VCaP (cell line): ENCODE data around the gene EDC4.

Source experiments
- H3K27ac ChIP-seq: fragments of 450-650 bp; 2 replicates; pipeline ENCODE4 v1.5.1; 2017
- TF ChIP-seq, protein P1 (sequence below): fragments of 450-650 bp; conservative IDR thresholded peaks from 2 replicates; pipeline ENCODE4 v1.5.1; 2017; ENCODE audit warnings: mild to moderate bottlenecking, moderate library complexity

EDC4 gene

DNA sequence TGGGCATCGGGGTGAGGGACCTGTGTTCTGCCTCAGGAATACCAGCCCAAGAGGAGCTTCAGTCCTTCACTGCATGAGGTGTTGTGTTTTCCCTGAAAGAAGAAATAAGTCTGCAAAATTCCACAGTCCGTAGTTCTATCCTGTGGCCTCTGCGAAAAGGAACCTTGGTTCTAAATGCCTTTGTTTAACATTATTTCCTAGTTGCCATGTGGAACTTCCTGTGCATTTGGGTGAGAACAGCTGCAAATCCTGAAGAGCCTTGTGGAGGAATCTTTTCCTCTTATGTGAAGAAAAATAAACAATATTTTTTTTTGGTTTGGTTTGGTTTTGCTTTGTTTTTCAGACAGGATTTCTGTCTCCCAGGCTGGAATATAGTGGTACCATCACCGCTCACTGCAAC, 30.0 kb downstream of the EDC4 start:
- no peak overlapping the region for H3K27ac ChIP-seq
- TF ChIP-seq, protein P1, sequence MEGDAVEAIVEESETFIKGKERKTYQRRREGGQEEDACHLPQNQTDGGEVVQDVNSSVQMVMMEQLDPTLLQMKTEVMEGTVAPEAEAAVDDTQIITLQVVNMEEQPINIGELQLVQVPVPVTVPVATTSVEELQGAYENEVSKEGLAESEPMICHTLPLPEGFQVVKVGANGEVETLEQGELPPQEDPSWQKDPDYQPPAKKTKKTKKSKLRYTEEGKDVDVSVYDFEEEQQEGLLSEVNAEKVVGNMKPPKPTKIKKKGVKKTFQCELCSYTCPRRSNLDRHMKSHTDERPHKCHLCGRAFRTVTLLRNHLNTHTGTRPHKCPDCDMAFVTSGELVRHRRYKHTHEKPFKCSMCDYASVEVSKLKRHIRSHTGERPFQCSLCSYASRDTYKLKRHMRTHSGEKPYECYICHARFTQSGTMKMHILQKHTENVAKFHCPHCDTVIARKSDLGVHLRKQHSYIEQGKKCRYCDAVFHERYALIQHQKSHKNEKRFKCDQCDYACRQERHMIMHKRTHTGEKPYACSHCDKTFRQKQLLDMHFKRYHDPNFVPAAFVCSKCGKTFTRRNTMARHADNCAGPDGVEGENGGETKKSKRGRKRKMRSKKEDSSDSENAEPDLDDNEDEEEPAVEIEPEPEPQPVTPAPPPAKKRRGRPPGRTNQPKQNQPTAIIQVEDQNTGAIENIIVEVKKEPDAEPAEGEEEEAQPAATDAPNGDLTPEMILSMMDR, result no peak

DNA sequence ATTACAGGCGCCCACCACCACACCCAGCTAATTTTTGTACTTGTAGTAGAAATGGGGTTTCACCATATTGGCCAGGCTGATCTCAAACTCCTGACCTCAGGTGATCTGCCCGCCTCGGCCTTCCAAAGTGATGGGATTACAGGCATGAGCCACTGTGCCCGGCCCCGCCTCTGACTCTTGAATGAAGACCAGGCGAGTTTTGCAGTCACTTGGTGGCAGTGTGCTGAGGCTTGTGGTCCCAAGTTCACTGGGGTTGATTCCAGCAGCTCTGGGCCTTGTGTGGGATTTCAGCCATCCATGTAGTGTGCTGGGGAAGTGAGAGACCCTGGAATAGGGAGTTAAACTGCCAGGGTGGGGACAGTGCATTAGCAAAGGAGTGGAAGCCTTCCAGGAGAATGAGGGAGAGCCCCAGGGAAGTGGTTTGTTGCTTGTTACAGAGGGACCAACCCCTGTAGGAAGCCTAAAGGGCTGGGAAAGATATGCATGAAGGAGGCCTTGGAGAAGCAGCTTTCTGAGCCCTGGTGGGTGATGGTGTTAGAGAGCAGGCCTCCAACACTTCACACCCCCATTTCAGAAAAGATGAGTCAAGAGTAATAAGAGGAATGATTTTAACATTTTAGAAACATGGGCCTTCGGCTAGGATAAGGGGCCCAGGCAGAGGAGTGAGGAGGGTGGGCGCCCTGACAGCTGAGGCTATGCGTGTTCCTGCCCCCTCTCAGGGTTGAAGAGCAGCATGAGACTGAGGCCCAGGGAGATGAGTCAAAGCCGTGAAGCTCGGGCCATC, 34.7 kb downstream of the EDC4 start:
- no peak overlapping the region for H3K27ac ChIP-seq
- TF ChIP-seq, protein P1, result no peak

DNA sequence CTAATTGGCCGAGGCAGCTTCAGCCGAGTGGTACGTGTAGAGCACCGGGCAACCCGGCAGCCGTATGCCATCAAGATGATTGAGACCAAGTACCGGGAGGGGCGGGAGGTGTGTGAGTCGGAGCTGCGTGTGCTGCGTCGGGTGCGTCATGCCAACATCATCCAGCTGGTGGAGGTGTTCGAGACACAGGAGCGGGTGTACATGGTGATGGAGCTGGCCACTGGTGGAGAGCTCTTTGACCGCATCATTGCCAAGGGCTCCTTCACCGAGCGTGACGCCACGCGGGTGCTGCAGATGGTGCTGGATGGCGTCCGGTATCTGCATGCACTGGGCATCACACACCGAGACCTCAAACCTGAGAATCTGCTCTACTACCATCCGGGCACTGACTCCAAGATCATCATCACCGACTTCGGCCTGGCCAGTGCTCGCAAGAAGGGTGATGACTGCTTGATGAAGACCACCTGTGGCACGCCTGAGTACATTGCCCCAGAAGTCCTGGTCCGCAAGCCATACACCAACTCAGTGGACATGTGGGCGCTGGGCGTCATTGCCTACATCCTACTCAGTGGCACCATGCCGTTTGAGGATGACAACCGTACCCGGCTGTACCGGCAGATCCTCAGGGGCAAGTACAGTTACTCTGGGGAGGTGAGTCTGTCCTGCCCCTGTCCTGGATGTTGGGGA, 36.3 kb downstream of the EDC4 start:
- TF ChIP-seq, protein P1, result no peak
- H3K27ac ChIP-seq, result no peak overlapping the region

DNA sequence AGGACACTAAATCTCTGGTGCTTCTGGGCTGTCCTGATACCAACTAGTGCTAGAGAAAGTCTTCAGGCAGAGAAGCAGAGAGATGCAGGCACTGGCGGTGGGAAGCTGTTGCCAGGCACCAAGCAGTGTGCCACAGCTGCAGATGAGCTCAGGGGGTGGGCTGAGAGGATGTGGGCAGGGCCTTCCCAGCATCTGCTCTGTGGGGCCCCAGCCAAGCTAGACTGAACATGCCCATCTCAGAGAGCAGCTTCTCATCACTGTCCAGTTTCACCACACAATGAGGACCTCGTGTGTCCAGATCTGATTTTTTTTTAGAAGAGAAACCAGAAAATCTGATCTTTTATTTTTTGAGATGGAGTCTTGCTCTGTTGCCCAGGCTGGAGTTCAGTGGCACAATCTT, 37.3 kb downstream of the EDC4 start:
- no peak overlapping the region for H3K27ac ChIP-seq
- TF ChIP-seq, protein P1, result no peak

DNA sequence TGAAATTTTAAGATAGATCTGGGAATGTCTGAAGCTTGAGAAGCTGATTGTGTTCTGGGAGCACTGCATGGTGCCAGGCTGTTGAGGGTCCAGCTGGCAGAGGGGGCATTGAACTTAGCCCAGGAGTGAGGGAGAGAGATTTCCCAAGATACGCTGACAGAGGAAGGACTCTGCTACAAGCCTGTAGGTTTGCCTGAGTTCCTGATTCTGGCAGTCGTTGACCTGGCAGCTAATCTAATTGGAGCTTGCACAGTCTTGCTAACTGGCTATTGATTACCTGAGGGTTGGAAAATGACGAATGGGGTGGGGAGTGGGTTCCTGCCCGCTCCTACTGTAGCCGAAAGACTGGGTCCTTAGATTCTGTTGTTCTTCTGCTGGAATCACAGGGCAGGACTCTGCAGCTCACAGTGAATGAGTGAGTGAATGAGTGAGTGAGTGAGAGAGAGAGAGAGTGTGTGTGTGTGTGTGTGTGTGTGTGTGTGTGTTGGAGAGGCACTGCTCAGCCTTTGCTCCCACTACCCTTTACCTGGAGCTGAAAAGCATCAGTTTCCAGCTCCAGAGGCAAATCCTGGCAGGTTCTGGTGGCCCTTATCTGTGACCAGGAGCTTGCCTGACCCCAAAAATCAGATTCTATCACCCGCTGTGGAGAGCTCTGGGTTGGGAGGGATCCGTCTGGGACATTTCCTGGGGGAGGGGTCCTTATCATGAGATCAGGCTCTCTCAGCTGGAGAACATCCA, 42.1 kb downstream of the EDC4 start:
- H3K27ac ChIP-seq, result peak overlapping the region; percentile 32
- TF ChIP-seq, protein P1, result no peak

DNA sequence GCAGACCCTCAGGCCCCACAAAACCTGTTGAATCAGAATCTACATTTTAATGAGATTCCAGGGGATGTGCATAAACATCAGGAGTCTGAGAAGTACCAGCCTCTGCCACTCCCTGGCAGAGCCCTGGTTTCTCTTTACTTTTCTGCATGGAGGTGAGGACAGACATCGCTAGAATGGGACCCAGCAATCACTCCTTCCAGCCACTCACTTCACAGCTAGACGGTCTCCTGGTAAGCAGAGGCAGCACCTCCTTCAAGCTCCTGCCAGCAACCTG, 42.6 kb downstream of the EDC4 start:
- H3K27ac ChIP-seq, result peak overlapping the region; percentile 32

DNA sequence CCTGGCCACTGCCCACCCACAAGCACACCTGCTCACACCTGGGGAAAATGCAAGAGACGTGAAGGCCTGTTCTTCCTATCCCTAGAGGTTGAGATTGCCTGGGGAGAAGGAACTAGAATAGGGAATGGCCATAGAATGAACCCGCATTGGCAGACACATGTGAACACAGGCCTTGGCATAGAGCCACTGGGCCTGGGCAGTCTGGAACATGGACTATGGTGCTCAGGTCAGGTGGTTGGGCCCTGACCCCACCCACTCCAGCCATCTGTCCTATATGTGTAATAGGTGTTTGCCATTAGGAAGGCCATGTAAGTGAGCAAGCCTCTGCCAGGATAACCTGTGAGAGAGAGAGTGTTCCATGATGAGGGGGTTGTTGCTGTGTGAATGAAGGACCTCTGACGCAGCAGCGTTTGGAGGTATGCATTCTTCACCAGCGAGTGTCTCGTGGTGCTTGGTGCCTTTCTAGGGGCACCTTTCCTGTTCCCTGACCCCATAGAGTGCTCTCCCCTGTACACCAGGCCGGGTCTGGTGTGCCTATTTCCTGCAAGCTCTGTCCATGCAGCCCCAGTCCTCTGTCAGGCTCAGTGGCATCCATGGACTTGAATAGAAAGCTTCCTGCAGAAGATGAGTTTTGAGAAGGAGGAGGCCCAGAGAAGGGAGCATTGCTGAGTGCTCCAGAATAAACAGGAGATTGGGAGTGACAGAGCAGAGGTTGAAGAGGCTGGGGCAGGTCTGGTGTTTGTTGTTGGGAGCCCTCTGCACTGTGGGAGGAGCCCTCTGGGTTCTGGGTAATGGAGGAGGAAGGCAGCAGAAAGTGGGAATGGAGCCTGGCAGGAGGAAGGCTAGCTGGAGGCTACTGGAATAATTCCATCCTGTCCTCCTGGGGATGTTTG, 43.2 kb downstream of the EDC4 start:
- peak overlapping the region; percentile 32 for H3K27ac ChIP-seq
- TF ChIP-seq, protein P1, result no peak
